HG03139 (cell line): ENCODE results near the gene PXDN.
"Not testable (repeated sequence)": the region's sequence is repeated elsewhere in the genome, so short reads cannot be mapped to it uniquely, and the experiment has no call there.

Experiments used
- ATAC-seq: cut with Tn5 transposase; IDR thresholded peaks from one replicate; pipeline ENCODE4 v1.9.1; 2021; ENCODE audit not compliant: unreplicated experiment

The PXDN gene

GRCh38 chr2:1639086-1639858 is 105.0 kb downstream of the PXDN start:
- no peak for ATAC-seq

DNA sequence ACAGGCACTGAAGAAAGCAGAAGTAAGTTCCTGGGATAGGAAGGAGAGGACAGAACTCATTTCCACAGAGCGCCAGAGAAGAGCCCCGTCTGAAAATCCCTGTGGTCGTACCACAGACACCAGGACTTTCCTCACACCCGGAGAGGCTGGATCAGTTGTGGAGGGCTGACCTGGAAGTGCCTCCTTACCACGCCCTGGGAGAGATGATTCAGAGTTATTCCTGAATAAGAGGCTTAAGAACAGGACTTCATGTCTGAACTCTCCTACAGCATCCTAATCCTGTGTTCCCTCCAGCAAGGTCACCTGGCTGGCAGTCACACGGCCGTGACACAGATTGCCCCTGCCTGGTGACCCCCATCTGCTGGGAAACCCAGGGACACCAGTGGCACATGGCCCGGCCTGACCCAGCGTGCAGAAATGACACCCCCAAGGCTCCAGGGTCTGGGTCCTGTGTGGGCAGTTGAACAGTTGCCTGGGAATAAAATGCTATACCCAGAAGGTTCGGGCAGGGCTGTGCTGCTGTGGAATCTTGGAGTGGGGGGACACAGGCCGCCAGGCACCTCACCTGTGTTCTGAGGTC is 105.9 kb downstream of the PXDN start:
- ATAC-seq: no peak

DNA sequence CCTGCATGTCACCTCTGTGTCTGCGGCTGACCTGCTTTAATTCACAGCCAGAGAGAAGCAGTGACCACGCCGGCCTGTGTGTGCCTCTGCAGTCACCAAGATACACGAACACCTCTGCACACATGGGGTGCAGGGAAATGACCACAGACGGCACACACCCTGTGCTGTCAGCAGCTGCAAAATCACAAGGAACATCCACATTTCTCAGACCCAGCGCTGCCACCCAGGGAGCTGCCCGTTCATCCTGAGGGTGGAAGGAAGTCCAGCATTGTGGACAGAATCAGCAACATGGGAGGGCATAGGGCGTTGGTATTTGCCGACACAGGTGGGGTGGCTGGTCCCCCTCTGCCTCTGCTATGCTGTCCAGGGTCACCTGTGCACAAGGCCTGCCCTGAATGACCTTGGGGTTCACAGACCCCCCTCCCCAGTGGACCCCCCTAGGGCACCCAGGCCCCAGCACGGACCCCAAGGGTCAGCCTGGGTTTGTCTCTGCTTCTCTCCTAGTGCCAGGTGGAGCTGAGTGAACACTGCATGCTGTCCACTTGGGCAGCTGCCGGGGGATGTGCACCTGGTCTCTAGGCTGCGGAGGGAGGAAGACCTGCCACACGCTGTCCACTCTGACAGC is 107.4 kb downstream of the PXDN start:
- no peak for ATAC-seq

- ATAC-seq: no peak
These were observed 108.5 kb downstream of the PXDN start for GRCh38 chr2:1635823-1636222.

- no peak for ATAC-seq
These were observed 109.5 kb downstream of the PXDN start for GRCh38 chr2:1634681-1635341.

DNA sequence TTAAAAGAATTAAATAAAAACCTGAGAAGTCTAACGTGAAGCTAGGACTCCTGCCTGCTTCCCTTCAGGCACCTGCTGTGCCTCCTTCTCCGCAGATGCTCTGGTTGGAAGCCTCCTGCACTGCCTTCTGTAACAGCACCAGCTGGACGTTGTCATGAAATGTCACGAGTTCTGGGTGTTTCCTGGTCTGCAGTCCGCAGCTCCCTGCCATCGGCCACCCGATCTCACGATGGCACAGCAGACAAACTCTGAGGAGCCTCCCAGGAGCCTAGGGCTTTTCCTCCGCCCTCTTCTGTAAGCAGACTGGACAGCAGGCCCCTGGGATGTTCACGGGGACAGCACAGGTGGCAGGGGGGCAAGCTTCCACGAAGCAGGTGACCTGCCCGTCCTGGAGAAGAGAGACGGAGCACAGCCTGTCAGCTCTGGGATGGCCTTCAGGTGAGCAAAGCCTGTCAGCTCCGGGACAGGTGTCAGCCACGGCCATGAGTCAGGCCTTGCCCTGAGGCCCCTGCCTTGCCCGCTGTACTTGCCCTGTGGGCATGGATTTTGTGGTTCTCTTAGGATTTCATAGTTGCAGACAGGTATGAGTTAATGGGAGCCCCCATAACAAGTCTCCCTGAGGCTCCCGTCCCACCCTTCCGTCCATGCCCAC is 110.3 kb downstream of the PXDN start:
- no peak for ATAC-seq

GRCh38 chr2:1633092-1633671 is 111.1 kb downstream of the PXDN start:
- no peak for ATAC-seq

DNA sequence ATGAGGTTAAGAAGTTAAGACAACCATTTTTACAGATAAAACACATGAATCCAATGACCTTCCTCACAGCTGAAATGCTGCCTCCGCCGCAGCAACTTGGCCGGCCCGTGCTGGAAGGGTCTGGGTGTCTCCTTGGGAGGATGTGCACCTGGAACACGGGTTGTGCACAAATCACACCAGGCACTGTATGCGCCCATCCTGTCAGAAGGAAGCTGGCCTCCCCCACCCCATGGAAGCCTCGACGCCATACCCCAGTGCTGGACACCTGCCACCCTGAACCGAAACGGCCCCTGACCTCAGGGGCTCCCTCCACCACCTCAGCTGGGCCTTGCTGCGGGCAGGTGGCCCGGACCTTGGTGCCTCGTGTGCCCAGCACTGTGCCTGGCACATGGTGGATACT is 111.8 kb downstream of the PXDN start:
- ATAC-seq: no peak

GRCh38 chr2:1632002-1632348 is 112.3 kb downstream of the PXDN start:
- no peak for ATAC-seq

DNA sequence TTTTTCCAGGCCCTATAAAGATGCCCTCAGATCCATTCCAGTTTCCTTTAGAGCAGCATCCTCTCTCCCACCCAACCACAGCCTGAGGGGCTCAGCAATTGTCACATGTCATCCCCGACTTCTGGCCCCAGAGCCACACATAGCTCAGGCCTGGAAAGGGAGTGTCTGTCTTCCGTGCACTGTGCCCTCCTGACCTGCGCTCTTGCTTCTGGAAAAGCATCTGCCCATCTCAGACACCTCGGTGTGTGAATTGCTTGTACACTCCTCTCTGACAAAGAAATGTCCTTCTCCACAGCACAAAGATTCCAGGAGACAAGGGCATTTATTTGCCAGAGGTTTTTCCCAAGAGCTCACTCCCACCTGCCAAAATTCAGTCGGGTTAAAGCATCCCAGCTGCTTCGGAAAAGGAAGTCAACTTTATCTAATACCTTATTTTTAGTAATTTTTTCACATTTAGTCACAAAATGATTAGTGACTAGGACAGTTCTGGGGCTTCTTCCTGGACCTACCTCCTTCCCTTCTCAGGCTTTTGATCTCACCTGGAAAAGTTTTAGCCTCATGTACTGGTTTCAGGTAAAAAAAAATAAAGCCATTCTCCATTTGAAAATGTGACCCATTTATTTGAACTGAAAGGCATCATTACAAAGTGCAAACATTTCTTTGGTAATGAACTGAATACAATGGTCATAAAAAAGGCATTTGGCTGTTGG is 112.9 kb downstream of the PXDN start:
- ATAC-seq: no peak

DNA sequence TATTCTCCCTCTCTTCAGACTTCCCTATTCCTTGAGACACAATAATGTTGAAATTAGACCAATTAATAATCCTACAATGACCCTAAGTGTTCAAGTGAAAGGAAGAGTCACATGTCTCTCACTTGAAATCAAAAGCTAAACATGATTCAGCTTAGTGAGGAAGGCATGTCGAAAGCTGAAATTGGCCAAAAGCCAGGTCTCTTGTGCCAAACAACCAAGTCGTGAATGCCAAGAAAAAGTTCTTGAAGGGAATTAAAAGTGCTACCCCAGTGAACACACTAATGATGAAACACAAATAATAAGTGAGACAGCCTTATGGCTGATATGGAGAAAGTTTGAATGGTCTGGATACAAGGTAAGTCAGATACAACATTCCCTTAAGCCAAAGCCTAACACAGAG is 115.4 kb downstream of the PXDN start:
- no peak for ATAC-seq

- ATAC-seq: no peak
These were observed 116.5 kb downstream of the PXDN start for GRCh38 chr2:1627628-1628381.

GRCh38 chr2:1626271-1626681 is 118.0 kb downstream of the PXDN start:
- ATAC-seq: no peak

GRCh38 chr2:1625281-1626001 is 118.9 kb downstream of the PXDN start:
- no peak for ATAC-seq

- no peak for ATAC-seq
These were observed 120.3 kb downstream of the PXDN start for GRCh38 chr2:1623906-1624445.

DNA sequence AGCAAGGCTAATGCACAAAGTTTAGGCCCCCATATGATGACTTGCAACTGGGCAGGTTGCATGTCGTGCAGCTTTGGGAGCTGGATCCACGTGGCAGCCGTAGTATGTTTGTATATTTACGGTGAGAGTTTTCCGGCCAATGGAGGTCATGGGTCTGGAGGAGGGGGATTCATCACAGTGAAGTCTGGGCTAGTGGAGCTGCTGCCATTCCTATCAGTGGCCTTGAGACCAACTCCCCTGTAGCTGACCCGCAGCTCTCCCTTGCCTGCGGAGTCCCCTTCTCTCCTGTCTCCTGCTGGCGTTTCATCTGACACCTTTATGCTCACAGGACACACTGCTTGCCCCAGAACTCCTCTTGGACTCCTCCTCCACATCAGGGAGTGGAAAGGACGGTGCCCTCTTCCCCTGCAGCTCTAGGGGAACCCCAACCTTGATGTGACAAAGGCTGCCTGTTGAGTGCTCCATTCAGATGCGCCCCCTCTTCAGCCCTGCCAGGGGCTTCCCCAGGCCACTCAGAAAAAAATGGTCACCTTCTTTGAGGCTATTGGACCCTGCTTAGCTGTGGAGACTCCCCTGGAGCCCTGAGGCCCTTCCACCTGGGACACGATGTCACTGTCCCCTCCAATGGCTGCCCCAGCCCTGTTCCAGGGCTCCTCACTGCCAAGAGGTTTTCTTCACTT is 121.7 kb downstream of the PXDN start:
- ATAC-seq: no peak

DNA sequence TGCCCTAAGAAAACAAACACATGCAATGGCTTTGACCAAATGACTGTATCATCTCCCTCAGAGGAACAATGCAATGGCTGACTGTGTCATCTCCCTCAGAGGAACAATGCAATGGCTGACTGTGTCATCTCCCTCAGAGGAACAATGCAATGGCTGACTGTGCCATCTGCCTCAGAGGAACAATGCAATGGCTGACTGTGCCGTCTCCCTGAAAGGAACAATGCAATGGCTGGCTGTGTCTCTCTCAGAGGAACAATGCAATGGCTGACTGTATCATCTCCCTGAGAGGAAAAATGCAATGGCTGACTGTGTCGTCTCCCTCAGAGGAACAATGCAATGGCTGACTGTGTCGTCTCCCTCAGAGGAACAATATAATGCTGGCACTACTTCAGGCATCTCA is 122.3 kb downstream of the PXDN start:
- not testable (repeated sequence) for ATAC-seq

DNA sequence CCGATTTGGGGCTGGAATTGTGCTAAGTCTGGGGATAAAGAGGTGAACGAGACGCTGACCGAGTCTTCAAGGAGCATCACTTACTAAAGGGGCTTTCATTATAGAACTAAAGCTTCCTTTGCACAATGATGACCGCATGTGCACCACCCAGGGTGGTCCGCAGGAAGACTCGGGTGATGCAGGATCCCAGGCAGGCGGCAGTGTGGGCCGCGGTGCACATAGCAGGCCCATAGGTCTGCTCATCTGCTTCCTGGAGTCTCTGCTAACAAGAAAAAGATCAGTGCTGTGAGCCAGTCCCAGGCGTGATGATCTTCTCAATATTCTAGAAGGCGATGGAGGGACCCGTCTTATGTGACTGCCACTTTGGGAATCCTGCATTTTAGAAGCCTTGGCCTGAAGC is 122.8 kb downstream of the PXDN start:
- no peak for ATAC-seq
